SK-N-SH treated with all-trans-retinoic acid at 6 μM for 48 hours (cell line): ENCODE measurements around the gene HDDC3.
"Not testable (repeated sequence)": the region's sequence is repeated elsewhere in the genome, so short reads cannot be mapped to it uniquely, and the experiment has no call there.

ENCODE experiments used
- ATAC-seq: fragments of 200-7000 bp; cut with Tn5 transposase; 3 replicates; pipeline ENCODE4 v1.9.1; 2020; ENCODE audit warnings: mild to moderate bottlenecking, moderate library complexity
- CSDC2 ChIP-seq: fragments of 250-450 bp; sonication (Bioruptor Pico); IDR thresholded peaks from 2 replicates; pipeline ENCODE4 v1.5.0; 2020; ENCODE audit warnings: mild to moderate bottlenecking, moderate library complexity
- ESRRG ChIP-seq: fragments of 250-450 bp; sonication (Bioruptor Pico); IDR thresholded peaks from 2 replicates; pipeline ENCODE4 v1.6.1; 2021; ENCODE audit warnings: mild to moderate bottlenecking
- ISL1 ChIP-seq: fragments of 250-450 bp; sonication (Bioruptor Pico); IDR thresholded peaks from 2 replicates; pipeline ENCODE4 v2.1.2; 2022; ENCODE audit warnings: mild to moderate bottlenecking, moderate library complexity
- OSR1 ChIP-seq: fragments of 250-450 bp; sonication (Bioruptor Pico); IDR thresholded peaks from 2 replicates; pipeline ENCODE4 v1.8.0; 2022; ENCODE audit warnings: moderate library complexity, mild to moderate bottlenecking, inconsistent platforms
- PPARA ChIP-seq: fragments of 250-450 bp; sonication (Bioruptor Pico); IDR thresholded peaks from 2 replicates; pipeline ENCODE4 v1.5.0; 2020; ENCODE audit warnings: mild to moderate bottlenecking, borderline replicate concordance
- RARB ChIP-seq: fragments of 250-450 bp; sonication (Bioruptor Pico); IDR thresholded peaks from 2 replicates; pipeline ENCODE4 v1.8.0; 2021; ENCODE audit warnings: mild to moderate bottlenecking, moderate library complexity
- SNAI2 ChIP-seq: fragments of 250-450 bp; sonication (Bioruptor Pico); IDR thresholded peaks from 2 replicates; pipeline ENCODE4 v1.5.0; 2020; ENCODE audit warnings: mild to moderate bottlenecking, moderate library complexity
- TCF4 ChIP-seq: fragments of 250-450 bp; sonication (Bioruptor Pico); IDR thresholded peaks from 2 replicates; pipeline ENCODE4 v1.8.0; 2021; ENCODE audit warnings: mild to moderate bottlenecking, moderate library complexity, borderline replicate concordance
- TOX ChIP-seq: fragments of 250-450 bp; sonication (Bioruptor Pico); IDR thresholded peaks from 2 replicates; pipeline ENCODE4 v1.8.0; 2021; ENCODE audit warnings: mild to moderate bottlenecking, moderate library complexity, borderline replicate concordance
- ZFP30 ChIP-seq: fragments of 450-650 bp; formaldehyde crosslinking; IDR thresholded peaks from 2 replicates; pipeline ENCODE4 v1.5.0; 2022; ENCODE audit warnings: mild to moderate bottlenecking, moderate library complexity
- ZNF565 ChIP-seq: fragments of 450-650 bp; formaldehyde crosslinking; conservative IDR thresholded peaks from 2 replicates; pipeline ENCODE4 v1.5.0; 2020; ENCODE audit warnings: low read depth, mild to moderate bottlenecking, moderate library complexity
- ZNF70 ChIP-seq: fragments of 450-650 bp; formaldehyde crosslinking; IDR thresholded peaks from 2 replicates; pipeline ENCODE4 v1.5.0; 2020; ENCODE audit warnings: mild to moderate bottlenecking, moderate library complexity
- ZNF8 ChIP-seq: fragments of 450-650 bp; formaldehyde crosslinking; IDR thresholded peaks from 2 replicates; pipeline ENCODE4 v1.5.0; 2020; ENCODE audit warnings: mild to moderate bottlenecking, moderate library complexity
- TF ChIP-seq, protein P1 (sequence below): fragments of 250-450 bp; sonication (Bioruptor Pico); IDR thresholded peaks from 2 replicates; pipeline ENCODE4 v1.8.0; 2020; ENCODE audit warnings: mild to moderate bottlenecking, moderate library complexity, borderline replicate concordance
- TF ChIP-seq, protein P2 (sequence below): fragments of 250-450 bp; sonication (Bioruptor Pico); IDR thresholded peaks from 2 replicates; pipeline ENCODE4 v1.5.1; 2020; ENCODE audit warnings: low read depth, mild to moderate bottlenecking, moderate library complexity
- TF ChIP-seq, protein P3 (sequence below): fragments of 250-450 bp; sonication (Bioruptor Pico); IDR thresholded peaks from 2 replicates; pipeline ENCODE4 v1.5.0; 2020; ENCODE audit warnings: mild to moderate bottlenecking, moderate library complexity
- TF ChIP-seq, protein P4 (sequence below): fragments of 250-450 bp; sonication (Bioruptor Pico); IDR thresholded peaks from 2 replicates; pipeline ENCODE4 v1.8.0; 2021; ENCODE audit warnings: low read depth, mild to moderate bottlenecking, moderate library complexity, borderline replicate concordance

Gene HDDC3

DNA sequence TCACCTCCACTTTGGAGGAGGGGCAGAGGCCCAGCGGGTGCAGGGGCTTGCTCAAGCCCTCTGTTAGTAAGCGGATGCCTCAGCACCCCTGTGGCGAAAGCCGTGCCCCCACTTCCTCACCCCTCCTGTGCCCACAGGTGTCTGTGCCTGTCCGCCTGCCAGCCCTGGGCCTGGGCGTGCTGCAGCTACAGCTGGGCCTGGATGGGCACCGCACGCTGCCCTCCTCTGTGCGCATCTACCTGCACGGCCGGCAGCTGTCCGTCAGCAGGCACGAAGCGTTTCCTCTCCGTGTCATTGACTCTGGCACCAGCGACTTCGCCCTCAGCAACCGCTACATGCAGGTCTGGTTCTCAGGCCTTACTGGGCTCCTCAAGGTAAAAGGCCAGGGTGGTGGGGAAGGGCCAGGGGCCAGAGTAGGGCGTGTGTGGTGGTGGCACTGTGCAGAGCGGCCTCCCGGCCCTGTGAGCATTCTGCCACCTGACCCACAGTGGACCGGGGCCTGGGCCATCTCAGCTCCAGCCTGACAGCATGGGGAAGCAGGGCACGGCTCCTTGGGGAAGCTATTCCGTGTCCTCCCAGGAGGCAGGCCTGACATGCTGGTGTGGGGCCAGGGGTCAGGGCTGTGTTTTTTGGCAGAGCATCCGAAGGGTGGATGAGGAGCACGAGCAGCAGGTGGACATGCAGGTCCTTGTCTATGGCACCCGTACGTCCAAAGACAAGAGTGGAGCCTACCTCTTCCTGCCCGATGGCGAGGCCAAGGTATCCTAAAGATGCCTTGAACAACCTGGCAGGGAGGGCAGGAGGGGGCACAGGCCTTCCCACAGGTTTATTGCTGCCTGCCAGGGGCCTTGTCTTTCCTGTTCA lies 20.2 kb downstream of the HDDC3 start (continued):
- TF ChIP-seq, protein P1, sequence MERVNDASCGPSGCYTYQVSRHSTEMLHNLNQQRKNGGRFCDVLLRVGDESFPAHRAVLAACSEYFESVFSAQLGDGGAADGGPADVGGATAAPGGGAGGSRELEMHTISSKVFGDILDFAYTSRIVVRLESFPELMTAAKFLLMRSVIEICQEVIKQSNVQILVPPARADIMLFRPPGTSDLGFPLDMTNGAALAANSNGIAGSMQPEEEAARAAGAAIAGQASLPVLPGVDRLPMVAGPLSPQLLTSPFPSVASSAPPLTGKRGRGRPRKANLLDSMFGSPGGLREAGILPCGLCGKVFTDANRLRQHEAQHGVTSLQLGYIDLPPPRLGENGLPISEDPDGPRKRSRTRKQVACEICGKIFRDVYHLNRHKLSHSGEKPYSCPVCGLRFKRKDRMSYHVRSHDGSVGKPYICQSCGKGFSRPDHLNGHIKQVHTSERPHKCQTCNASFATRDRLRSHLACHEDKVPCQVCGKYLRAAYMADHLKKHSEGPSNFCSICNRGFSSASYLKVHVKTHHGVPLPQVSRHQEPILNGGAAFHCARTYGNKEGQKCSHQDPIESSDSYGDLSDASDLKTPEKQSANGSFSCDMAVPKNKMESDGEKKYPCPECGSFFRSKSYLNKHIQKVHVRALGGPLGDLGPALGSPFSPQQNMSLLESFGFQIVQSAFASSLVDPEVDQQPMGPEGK (CRISPR knock-in tag), result no peak
- TF ChIP-seq SNAI2 (CRISPR knock-in tag) (no peak), PPARA (no peak)

DNA sequence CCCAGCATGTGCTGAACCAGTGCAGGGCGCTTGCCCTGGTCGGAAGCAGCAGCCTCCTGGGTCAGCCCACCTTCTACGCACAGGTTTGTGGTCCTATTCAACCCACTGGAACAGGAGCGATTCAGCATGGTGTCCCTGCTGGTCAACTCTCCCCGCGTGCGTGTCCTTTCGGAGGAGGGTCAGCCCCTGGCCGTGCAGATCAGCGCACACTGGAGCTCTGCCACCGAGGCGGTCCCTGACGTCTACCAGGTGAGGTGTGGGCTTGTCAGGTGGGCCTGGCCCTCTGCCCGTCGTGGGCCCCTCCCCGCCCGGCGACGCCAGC lies 21.1 kb downstream of the HDDC3 start:
- TF ChIP-seq, protein P1 (CRISPR knock-in tag), result no peak
- TF ChIP-seq ESRRG (CRISPR knock-in tag), result no peak
- ATAC-seq, result no peak

DNA sequence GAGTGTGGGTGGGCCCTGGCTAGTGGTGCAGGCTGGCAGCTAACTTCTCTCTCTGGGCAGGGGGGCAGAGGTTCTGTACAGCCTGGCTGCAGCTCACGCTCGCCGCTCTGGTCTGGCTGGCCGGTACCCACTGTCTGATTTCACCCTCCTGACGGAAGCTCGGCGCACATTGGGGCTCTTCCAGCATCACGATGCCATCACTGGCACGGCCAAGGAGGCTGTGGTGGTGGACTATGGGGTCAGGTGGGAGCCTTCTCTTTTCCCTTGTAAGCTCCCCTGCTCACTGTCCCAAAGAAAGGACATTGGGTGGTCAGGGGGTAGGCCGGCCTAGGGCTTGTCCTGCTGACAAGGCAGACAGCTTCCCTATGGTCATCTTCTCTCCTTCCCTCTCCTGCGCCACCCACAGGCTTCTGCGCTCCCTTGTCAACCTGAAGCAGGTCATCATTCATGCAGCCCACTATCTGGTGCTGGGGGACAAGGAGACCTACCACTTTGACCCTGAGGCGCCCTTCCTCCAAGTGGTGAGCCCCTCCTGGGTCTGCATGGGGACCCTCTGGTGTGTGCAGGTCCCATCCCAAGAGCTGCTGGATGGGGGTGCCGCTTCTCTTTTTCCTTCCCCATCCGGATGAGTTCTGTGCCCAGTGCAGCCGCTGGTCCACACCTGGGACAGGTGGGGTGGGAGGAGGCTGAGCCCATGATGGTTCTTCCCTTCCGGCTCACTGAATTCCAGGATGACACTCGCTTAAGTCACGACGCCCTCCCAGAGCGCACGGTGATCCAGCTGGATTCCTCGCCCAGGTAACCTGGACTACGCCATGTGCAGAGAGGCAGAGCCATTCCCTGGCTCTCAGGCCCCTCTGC lies 21.7 kb downstream of the HDDC3 start:
- no peak for ATAC-seq

DNA sequence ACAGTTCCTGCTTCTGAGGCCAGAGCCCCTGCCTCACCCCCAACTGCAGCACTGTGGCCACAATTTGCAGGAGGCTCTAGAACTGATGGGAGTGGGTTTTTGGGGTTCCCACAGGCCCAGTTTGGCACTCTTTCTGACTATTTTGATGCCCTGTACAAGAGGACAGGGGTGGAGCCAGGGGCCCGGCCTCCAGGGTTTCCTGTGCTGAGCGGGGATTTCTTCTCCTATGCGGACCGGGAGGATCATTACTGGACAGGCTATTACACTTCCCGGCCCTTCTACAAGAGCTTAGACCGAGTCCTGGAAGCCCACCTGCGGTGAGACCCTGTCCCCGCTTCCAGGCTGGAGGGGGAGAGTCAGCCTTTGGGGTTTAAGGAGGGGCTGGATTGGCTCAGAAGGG lies 22.4 kb downstream of the HDDC3 start:
- TF ChIP-seq, protein P1 (CRISPR knock-in tag), result no peak
- TF ChIP-seq TCF4 (CRISPR knock-in tag) (no peak), CSDC2 (CRISPR knock-in tag) (no peak), ESRRG (CRISPR knock-in tag) (no peak), ZNF8 (CRISPR knock-in tag) (no peak)
- TF ChIP-seq, protein P2, sequence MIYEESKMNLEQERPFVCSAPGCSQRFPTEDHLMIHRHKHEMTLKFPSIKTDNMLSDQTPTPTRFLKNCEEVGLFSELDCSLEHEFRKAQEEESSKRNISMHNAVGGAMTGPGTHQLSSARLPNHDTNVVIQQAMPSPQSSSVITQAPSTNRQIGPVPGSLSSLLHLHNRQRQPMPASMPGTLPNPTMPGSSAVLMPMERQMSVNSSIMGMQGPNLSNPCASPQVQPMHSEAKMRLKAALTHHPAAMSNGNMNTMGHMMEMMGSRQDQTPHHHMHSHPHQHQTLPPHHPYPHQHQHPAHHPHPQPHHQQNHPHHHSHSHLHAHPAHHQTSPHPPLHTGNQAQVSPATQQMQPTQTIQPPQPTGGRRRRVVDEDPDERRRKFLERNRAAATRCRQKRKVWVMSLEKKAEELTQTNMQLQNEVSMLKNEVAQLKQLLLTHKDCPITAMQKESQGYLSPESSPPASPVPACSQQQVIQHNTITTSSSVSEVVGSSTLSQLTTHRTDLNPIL (CRISPR knock-in tag), result no peak
- TF ChIP-seq, all 23 proteins: peak for 0
- ATAC-seq, result no peak

More for the DNA sequence above, 21.7 kb downstream of the HDDC3 start:
- TF ChIP-seq ESRRG (CRISPR knock-in tag) (no peak), ISL1 (CRISPR knock-in tag) (no peak), ZFP30 (CRISPR knock-in tag) (no peak), ZNF70 (CRISPR knock-in tag) (no peak), ZNF8 (CRISPR knock-in tag) (no peak), CSDC2 (CRISPR knock-in tag) (no peak), OSR1 (CRISPR knock-in tag) (no peak), TOX (CRISPR knock-in tag) (no peak), ZNF565 (CRISPR knock-in tag) (no peak), RARB (no peak)
- TF ChIP-seq, protein P1 (CRISPR knock-in tag), result no peak
- TF ChIP-seq, protein P3, sequence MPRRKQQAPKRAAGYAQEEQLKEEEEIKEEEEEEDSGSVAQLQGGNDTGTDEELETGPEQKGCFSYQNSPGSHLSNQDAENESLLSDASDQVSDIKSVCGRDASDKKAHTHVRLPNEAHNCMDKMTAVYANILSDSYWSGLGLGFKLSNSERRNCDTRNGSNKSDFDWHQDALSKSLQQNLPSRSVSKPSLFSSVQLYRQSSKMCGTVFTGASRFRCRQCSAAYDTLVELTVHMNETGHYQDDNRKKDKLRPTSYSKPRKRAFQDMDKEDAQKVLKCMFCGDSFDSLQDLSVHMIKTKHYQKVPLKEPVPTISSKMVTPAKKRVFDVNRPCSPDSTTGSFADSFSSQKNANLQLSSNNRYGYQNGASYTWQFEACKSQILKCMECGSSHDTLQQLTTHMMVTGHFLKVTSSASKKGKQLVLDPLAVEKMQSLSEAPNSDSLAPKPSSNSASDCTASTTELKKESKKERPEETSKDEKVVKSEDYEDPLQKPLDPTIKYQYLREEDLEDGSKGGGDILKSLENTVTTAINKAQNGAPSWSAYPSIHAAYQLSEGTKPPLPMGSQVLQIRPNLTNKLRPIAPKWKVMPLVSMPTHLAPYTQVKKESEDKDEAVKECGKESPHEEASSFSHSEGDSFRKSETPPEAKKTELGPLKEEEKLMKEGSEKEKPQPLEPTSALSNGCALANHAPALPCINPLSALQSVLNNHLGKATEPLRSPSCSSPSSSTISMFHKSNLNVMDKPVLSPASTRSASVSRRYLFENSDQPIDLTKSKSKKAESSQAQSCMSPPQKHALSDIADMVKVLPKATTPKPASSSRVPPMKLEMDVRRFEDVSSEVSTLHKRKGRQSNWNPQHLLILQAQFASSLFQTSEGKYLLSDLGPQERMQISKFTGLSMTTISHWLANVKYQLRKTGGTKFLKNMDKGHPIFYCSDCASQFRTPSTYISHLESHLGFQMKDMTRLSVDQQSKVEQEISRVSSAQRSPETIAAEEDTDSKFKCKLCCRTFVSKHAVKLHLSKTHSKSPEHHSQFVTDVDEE (CRISPR knock-in tag), result no peak
- TF ChIP-seq, protein P4, sequence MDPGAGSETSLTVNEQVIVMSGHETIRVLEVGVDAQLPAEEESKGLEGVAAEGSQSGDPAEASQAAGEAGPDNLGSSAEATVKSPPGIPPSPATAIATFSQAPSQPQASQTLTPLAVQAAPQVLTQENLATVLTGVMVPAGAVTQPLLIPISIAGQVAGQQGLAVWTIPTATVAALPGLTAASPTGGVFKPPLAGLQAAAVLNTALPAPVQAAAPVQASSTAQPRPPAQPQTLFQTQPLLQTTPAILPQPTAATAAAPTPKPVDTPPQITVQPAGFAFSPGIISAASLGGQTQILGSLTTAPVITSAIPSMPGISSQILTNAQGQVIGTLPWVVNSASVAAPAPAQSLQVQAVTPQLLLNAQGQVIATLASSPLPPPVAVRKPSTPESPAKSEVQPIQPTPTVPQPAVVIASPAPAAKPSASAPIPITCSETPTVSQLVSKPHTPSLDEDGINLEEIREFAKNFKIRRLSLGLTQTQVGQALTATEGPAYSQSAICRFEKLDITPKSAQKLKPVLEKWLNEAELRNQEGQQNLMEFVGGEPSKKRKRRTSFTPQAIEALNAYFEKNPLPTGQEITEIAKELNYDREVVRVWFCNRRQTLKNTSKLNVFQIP (CRISPR knock-in tag), result no peak

DNA sequence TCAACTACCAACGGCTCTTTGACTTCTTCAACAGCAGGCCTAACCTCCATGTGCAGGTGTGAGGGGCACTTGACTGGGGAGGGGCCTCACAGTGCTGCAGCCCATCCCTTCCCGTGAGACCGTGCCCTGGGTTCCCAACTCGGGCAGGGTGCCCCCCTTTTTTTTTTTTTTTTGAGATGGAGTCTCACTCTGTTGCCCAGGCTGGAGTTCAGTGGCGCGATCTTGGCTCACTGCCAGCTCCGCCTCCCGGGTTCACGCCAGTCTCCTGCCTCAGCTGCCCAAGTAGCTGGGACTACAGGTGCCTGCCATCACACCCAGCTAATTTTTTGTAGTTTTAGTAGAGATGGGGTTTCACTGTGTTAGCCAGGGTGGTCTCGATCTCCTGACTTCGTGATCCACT lies 22.9 kb downstream of the HDDC3 start:
- not testable (repeated sequence) for ATAC-seq
